ENCODE data around the gene MAST2. TPM values are rescaled to one million over a fixed set of nuclear protein-coding genes. Genes with fewer than 3 reads are reported as not detected.

Gene MAST2
- total and polyA plus RNA-seq, 9 of the 15 experiments (the other 6 are each of a cell fraction or from before 2014, with no cell fraction given), result 0.73 to 32.0 (median 17.8) TPM

DNA sequence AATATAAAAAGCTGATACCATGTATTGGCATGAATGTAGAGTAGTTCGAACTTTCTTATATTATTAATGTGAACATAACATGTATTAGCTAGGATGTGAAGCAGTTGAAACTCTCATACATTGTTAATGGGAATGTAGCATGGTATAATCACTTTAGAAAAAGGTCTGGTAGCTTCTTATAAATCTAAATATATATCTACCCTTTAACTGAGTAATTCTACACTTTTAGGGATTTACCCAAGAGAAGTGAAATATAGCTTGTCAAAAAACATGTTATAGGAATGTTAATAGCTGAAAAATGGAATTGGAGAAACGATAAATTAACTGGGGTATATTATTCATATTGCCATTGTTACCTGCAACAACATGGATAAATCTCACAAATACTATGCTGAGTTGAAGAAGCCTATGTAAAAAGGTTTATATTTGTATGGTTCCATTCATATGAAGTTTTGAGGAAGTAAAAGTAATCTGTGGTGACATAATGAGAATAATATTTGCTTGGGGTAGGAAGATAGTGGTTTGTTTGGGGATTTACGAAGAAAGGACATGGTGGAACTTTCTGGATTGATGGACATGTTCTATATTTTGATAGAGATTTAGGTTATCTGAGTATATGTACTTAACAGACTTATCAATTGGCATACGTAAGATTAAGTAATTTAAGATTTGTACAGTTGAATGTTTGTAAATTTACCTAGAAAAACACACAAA is 76.6 kb downstream of the MAST2 start:
- whole genome bisulfite sequencing (ENCODE audit: insufficient coverage, low coverage, missing lambda C conversion rate), result 78% methylated on average over 4 of the region's 4 CpGs
- no TSS peak for BruUV-seq (replicated peaks)
- intact Hi-C loops (cut with micrococcal nuclease) (loop anchor here (2.0 to 10.0 kb wide), 4 partner anchors 193 to 368 kb away; partner anchors contain the start of genes GPBP1L1, P3R3URF, TMEM69 and TSPAN1), in situ Hi-C loops (cut with MboI) (no loop called here)
- H3K9me1 ChIP-seq (ENCODE audit: control insufficient read depth, insufficient read depth, low read length), result no peaks in the 10 kb centered on the region
- ChIA-PET POLR2A (interaction anchor here (1.1 kb wide), 1 partner anchor 358 kb away, joined by 3 read pairs; the partner anchor contains the start of gene PRDX1), CTCF (ENCODE audit: low intra/inter-chr PET ratio) (no interaction called here)
- no peaks in the 10 kb centered on the region for H3K9me3 ChIP-seq (replicated peaks; ENCODE audit: control insufficient read depth, insufficient read depth, low read depth, low read length)
- H2AFZ ChIP-seq (ENCODE audit: low read depth, low read length), result no peak overlapping the region
- H3K27me3 ChIP-seq (ENCODE audit: control insufficient read depth in 2 of 2, insufficient read depth in 2 of 2, low read length in 2 of 2), result no peaks in the 10 kb centered on the region
- peaks cover 0 to 14% of the 10 kb centered on the region in 2 experiments; a peak in 2 of 5 replicates for H3K4me1 ChIP-seq (replicated peaks in 1 of 2; ENCODE audit: control insufficient read depth in 2 of 2, insufficient read depth in 2 of 2, low read length in 2 of 2)
- no peak overlapping the region for H3K27ac ChIP-seq (ENCODE audit: extremely low read depth, low read depth, low read length)
- H3K36me3 ChIP-seq (ENCODE audit: control insufficient read depth, insufficient read depth, low read length), result no peaks in the 10 kb centered on the region; the same call in 2 of the 3 replicates
- ATAC-seq (no peak), FAIRE-seq (no peak), DNase-seq (ENCODE audit: extremely low read depth in 1 of 4, low spot score in 3 of 4) (no peak)
- no peaks in the 10 kb centered on the region; the same call in 2 of the 3 replicates for H3K79me2 ChIP-seq (ENCODE audit: control insufficient read depth, insufficient read depth, low read length)
- H3K9ac ChIP-seq (ENCODE audit: insufficient read depth in 1 of 2, low read depth in 2 of 2, low read length in 2 of 2), result no peak overlapping the region
- no peaks in the 10 kb centered on the region for H4K20me1 ChIP-seq (replicated peaks; ENCODE audit: control insufficient read depth, insufficient read depth, low read length)
- no peak overlapping the region for H3K4me3 ChIP-seq
- no peak overlapping the region for H3K4me2 ChIP-seq (ENCODE audit: insufficient read depth, low read length)
- no peak for TF ChIP-seq ZBTB17 (CRISPR knock-in tag; IDR thresholded peaks at IDR 0.05)
- no peak for TF ChIP-seq NR2C1 (IDR thresholded peaks at IDR 0.05)
- TF ChIP-seq NR2C1 (tag; IDR thresholded peaks at IDR 0.05), result no peak
- no peak for TF ChIP-seq KDM4B (IDR thresholded peaks at IDR 0.05; ENCODE audit: borderline replicate concordance in 2 of 2, low read depth in 1 of 2)
- TF ChIP-seq TARDBP (IDR thresholded peaks at IDR 0.05), result no peak
- TF ChIP-seq ZNF280A (IDR thresholded peaks at IDR 0.05; ENCODE audit: low read depth, partially characterized antibody), result no peak
- TF ChIP-seq CBX8 (IDR thresholded peaks at IDR 0.05; ENCODE audit: borderline replicate concordance, extremely low read depth, low read depth, low read length, poor library complexity, severe bottlenecking), result no peak
- TF ChIP-seq ZNF586 (CRISPR knock-in tag; conservative IDR thresholded peaks at IDR 0.05), result no peak
- no peak for TF ChIP-seq ZNF134 (CRISPR knock-in tag; conservative IDR thresholded peaks at IDR 0.05)
- no peak for TF ChIP-seq MEF2D (tag; conservative IDR thresholded peaks at IDR 0.05; ENCODE audit: low read depth)
- TF ChIP-seq ZNF282 (CRISPR knock-in tag; IDR thresholded peaks at IDR 0.05), result no peak
- TF ChIP-seq, protein P1, sequence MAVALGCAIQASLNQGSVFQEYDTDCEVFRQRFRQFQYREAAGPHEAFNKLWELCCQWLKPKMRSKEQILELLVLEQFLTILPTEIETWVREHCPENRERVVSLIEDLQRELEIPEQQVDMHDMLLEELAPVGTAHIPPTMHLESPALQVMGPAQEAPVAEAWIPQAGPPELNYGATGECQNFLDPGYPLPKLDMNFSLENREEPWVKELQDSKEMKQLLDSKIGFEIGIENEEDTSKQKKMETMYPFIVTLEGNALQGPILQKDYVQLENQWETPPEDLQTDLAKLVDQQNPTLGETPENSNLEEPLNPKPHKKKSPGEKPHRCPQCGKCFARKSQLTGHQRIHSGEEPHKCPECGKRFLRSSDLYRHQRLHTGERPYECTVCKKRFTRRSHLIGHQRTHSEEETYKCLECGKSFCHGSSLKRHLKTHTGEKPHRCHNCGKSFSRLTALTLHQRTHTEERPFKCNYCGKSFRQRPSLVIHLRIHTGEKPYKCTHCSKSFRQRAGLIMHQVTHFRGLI (CRISPR knock-in tag; IDR thresholded peaks at IDR 0.05), result no peak
- no peak for TF ChIP-seq ZNF121 (CRISPR knock-in tag; conservative IDR thresholded peaks at IDR 0.05)
